ENCODE measurements around the gene PRM1. TPM values are rescaled to one million over a fixed set of nuclear protein-coding genes. Genes with fewer than 3 reads are reported as not detected.

The PRM1 gene
- total and polyA plus RNA-seq, 2 of the 13 experiments (the other 11 are each of a cell fraction or from before 2014, with no cell fraction given) = not detected

- TF ChIP-seq SALL1 (CRISPR knock-in tag; IDR thresholded peaks at IDR 0.05) (peak; percentile 28; the same call in 1 of the 2 replicates), PAF1 (CRISPR knock-in tag; IDR thresholded peaks at IDR 0.05) (no peak), GLI4 (CRISPR knock-in tag; IDR thresholded peaks at IDR 0.05; ENCODE audit: borderline replicate concordance) (no peak), FUBP1 (CRISPR knock-in tag; IDR thresholded peaks at IDR 0.05; ENCODE audit: borderline replicate concordance) (no peak), ELF3 (CRISPR knock-in tag; IDR thresholded peaks at IDR 0.05) (no peak), MYC (CRISPR knock-in tag; IDR thresholded peaks at IDR 0.05; ENCODE audit: borderline replicate concordance) (no peak), KLF11 (CRISPR knock-in tag; IDR thresholded peaks at IDR 0.05) (no peak), ISX (CRISPR knock-in tag; conservative IDR thresholded peaks at IDR 0.05) (no peak), SMAD9 (CRISPR knock-in tag; IDR thresholded peaks at IDR 0.05) (no peak), ZNF879 (CRISPR knock-in tag; IDR thresholded peaks at IDR 0.05) (no peak), ZFX (CRISPR knock-in tag; IDR thresholded peaks at IDR 0.05; ENCODE audit: low read depth) (no peak), CSRNP2 (CRISPR knock-in tag; conservative IDR thresholded peaks at IDR 0.05; ENCODE audit: low read depth) (no peak), KDM3A (CRISPR knock-in tag; IDR thresholded peaks at IDR 0.05; ENCODE audit: low read depth) (no peak), ZNF318 (CRISPR knock-in tag; IDR thresholded peaks at IDR 0.05) (peak; percentile 42; the same call in 1 of the 2 replicates), ZNF570 (CRISPR knock-in tag; IDR thresholded peaks at IDR 0.05; ENCODE audit: borderline replicate concordance) (no peak), NFYC (CRISPR knock-in tag; IDR thresholded peaks at IDR 0.05) (peak; percentile 66), MIER2 (CRISPR knock-in tag; IDR thresholded peaks at IDR 0.05) (no peak)
These were observed 42.6 kb downstream of the PRM1 start (continued) for GRCh38 chr16:11238272-11239202.
